GM19099 (cell line): ENCODE results near the gene BAZ1B.

ENCODE experiments used
- POLR2A ChIP-seq: IDR thresholded peaks from 3 replicates; pipeline ENCODE4 v1.6.1; 2011; ENCODE audit warnings: low read depth; ENCODE audit not compliant: insufficient read length; ENCODE audit errors: extremely low read depth

Gene BAZ1B, protein sequence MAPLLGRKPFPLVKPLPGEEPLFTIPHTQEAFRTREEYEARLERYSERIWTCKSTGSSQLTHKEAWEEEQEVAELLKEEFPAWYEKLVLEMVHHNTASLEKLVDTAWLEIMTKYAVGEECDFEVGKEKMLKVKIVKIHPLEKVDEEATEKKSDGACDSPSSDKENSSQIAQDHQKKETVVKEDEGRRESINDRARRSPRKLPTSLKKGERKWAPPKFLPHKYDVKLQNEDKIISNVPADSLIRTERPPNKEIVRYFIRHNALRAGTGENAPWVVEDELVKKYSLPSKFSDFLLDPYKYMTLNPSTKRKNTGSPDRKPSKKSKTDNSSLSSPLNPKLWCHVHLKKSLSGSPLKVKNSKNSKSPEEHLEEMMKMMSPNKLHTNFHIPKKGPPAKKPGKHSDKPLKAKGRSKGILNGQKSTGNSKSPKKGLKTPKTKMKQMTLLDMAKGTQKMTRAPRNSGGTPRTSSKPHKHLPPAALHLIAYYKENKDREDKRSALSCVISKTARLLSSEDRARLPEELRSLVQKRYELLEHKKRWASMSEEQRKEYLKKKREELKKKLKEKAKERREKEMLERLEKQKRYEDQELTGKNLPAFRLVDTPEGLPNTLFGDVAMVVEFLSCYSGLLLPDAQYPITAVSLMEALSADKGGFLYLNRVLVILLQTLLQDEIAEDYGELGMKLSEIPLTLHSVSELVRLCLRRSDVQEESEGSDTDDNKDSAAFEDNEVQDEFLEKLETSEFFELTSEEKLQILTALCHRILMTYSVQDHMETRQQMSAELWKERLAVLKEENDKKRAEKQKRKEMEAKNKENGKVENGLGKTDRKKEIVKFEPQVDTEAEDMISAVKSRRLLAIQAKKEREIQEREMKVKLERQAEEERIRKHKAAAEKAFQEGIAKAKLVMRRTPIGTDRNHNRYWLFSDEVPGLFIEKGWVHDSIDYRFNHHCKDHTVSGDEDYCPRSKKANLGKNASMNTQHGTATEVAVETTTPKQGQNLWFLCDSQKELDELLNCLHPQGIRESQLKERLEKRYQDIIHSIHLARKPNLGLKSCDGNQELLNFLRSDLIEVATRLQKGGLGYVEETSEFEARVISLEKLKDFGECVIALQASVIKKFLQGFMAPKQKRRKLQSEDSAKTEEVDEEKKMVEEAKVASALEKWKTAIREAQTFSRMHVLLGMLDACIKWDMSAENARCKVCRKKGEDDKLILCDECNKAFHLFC (N-terminal part only)

DNA sequence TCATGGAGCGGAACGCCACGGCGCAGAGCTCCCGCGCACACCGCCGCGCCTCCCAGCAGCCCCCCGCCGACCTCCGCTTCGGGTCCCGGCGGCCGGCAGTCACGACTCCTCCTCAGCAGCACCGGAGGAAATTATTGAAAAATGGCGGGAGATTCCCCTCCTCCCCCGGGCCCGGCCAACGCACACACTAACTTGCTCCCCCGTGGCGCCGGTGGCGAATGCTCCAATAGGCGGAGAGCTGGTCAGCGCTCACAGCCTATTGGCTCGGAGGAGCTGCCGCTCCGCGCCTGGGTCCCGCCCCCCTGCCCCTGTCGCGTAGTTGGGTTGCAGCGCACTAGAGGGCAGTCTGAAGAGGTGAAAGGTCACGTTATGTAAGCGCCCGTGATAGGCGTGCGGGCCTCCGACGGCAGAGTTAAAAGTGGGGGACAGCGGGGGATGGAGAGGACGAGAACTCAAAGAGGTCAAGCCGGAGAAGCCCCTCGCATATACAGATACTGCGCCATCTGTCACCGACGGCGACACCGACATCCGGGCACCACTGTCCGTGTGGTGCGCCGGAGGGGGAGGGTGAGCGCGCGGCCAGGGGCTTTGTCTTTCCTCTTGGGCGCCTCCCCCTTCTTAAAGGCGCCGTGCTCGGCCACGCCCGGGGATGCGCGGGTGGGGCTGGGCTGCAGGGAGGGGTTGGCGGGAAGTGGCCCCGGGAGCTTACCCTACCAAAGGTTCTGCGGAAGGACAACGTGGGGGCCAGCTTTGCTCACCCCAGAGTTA is at the start of gene BAZ1B:
TSS of gene BAZ1B (minus strand) at position 189 of the 768 bp plus-strand sequence. CDS start 360 bp downstream, outside the sequence.
- TF ChIP-seq POLR2A: peak; percentile 72

GRCh38 chr7:73570977-73571376 is 48.9 kb upstream of the BAZ1B start:
- no peak for TF ChIP-seq POLR2A

GRCh38 chr7:73570521-73570920 is 48.4 kb upstream of the BAZ1B start:
- TF ChIP-seq POLR2A: no peak

DNA sequence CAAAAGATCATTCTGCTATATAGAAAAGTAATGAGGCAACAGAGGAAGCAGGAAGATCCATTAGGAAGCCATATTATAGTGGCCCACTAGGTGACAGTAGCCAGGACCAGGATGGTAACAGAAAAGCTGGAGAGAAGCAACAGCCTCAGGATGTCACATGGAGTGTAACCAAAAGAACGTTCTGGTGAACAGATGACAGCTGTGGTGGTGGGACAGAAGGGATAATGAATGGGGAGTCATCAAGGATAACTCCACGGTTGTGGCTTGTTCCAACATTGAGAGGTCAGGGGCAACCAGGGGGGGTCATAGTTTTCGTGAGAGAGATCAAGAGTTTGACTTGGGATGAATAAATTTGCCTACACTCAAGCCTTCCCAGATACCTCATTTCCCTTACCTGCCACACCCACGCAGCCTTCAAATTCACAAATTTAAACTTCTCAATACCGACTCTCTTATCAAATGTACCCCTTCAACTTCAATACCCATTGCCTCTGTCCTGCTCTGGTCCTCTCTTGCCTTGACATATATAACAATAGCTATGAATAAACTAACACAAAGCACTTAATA is 47.0 kb upstream of the BAZ1B start:
- no peak for TF ChIP-seq POLR2A

DNA sequence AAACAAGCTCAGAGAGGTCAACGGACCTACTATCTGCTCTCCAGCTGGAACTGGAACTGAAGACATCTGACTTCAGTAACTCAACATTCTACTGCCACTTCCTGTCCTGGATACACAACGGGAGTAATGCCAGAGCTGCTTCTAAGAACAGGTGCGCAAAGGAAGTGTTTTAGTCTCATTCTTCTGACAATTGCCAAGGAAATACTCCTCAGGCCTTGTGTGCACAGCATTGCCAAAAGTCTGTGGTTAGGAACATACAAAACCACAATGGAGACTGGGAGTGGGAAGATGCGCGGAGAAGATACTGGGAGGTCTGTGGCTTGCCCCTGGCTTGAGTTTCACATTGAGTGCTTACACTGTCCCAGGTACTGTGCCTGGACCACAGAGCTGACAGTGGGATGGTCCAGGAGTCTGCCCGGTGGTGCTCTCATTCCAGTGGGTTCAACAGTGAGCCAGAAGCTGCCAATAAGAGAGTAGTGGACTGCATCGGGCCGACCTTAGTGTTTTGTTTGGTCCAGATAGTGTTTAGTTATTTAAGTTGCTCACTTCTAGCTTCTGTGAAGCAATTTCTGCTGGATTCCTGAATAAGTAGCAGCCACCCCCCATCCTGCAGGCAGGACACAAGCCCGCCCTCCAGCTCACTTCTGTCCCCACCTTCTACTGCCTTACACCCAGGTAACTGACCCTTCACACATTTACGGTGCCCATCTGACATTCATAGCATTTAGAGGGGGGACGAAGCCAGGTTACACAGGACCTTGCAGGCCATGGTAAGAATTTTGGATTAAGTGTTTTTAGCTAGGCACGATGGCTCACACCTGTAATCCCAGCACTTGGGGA is 46.0 kb upstream of the BAZ1B start:
- no peak for TF ChIP-seq POLR2A

GRCh38 chr7:73567140-73567539 is 45.0 kb upstream of the BAZ1B start:
- no peak for TF ChIP-seq POLR2A

- no peak for TF ChIP-seq POLR2A
Measured at GRCh38 chr7:73565675-73566340, 43.7 kb upstream of the BAZ1B start.

DNA sequence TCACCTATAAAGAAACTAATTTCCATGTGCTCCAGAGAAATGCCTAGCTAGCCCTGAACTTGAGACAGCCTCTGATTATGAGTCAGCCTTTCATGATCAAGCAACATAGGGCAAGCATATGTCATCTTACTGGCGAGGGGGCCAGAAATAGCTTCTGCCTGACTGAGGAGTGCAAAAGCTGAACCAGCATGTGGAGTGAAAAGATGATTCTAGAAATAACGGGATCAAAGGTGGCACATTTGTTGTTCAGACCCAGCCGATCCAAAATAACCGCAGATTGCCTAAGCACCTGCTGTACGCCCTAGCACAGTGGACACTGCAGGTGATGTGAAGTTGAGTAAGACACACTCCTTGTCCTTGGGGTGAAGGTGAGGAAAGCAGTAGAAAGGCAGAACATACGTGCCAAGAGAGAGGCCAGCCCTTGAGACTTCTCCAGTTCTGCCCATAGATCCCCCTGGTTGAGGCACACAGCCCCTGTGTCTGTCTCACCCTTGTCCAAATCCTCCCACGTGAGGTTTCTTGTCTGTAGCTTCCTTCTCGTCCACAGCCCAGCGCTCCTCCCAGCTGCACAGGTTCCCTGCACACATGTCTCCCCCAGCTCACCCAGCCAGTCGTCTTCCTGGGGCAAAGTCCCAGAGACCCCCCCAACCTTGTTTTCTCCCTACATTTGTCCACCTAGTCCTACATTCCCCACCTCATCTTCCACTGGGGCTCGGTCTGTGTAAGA is 38.2 kb upstream of the BAZ1B start:
- no peak for TF ChIP-seq POLR2A

- peak; percentile 82 for TF ChIP-seq POLR2A
Measured at GRCh38 chr7:73557397-73558257, 35.5 kb upstream of the BAZ1B start, which contains the start of gene BCL7B. Gene BCL7B (minus strand): TSS chr7:73557690. CDS start chr7:73557578, 112 bp downstream.

DNA sequence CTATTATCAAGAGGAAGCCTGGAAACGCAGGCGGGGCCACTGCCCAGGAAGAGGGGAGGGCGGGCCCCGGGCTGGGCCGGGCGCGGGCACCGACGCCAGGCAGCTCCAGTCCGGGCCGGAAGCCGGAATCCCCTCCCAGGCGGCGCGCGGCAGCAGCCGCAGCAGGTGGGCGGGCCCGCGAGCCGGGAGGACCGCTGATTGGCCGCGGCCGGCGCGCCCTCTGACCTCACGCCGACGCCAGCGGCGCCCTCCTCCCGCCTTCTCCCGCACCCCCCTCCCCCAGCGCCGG is 35.0 kb upstream of the BAZ1B start:
- no peak for TF ChIP-seq POLR2A
